ENCODE measurements around the gene VWA5A.

VWA5A gene, protein sequence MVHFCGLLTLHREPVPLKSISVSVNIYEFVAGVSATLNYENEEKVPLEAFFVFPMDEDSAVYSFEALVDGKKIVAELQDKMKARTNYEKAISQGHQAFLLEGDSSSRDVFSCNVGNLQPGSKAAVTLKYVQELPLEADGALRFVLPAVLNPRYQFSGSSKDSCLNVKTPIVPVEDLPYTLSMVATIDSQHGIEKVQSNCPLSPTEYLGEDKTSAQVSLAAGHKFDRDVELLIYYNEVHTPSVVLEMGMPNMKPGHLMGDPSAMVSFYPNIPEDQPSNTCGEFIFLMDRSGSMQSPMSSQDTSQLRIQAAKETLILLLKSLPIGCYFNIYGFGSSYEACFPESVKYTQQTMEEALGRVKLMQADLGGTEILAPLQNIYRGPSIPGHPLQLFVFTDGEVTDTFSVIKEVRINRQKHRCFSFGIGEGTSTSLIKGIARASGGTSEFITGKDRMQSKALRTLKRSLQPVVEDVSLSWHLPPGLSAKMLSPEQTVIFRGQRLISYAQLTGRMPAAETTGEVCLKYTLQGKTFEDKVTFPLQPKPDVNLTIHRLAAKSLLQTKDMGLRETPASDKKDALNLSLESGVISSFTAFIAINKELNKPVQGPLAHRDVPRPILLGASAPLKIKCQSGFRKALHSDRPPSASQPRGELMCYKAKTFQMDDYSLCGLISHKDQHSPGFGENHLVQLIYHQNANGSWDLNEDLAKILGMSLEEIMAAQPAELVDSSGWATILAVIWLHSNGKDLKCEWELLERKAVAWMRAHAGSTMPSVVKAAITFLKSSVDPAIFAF

DNA sequence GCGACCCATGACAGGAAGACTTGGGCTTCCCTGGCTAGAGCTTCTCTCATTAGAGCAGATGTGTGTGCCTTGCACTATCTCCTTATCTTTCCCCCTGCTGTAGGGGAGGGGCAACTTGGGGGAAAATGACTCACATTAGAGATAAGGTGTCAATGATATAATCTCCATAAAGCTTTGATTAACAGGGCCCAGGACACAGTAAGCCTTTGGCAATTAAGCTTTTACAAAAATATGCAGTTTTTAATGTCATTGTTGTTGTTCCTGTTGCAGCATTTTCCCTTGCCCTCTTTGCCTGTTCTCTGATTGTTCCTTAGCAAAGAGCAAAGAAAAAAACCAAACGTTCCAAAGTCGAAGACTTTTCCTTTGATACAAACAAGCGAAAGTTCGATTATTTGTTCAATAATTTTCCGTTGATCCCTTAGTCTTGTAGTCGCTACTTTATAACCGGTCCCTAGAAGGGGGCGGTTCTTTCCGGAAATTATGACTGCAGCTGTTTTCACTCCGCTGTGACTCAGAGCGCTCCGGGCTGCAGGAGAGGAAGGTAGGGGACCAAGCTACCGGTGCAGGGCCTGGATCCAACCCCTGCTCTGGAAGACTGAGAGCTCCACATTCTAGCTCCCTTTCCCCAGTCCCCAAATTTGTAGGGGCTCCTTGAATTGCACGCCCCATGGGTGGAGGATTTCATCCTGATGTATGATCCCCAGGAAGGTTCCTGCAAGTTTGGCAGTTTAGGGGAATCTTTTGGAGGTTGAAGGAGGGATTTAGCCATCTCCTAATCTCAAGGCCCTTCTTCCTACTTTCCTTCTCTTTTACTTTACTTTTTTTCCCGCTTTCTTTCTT is at the start of gene VWA5A:
VWA5A (plus strand) TSS at position 509 of the 840 bp plus-strand sequence. CDS start 2,062 bp downstream, outside the sequence.
- H3K9ac ChIP-seq (ENCODE audit: low read depth, low read length) = peak within 1 kb of the TSS; percentile 60
- peak within 1 kb of the TSS; percentile 73 for H3K27ac ChIP-seq (ENCODE audit: low read length)
- no peaks in the 10 kb centered on the region for H3K36me3 ChIP-seq (ENCODE audit: insufficient read depth, low read length)
- H3K4me2 ChIP-seq (ENCODE audit: insufficient read depth, low read length) = peak within 1 kb of the TSS; percentile 87
- H3K4me1 ChIP-seq (ENCODE audit: insufficient read depth, low read length) = peaks cover 20% of the 10 kb centered on the region
- no peak for TF ChIP-seq EZH2 (IDR thresholded peaks at IDR 0.05; ENCODE audit: borderline replicate concordance, low read depth, low read length, severe bottlenecking)
- TF ChIP-seq, protein P1, sequence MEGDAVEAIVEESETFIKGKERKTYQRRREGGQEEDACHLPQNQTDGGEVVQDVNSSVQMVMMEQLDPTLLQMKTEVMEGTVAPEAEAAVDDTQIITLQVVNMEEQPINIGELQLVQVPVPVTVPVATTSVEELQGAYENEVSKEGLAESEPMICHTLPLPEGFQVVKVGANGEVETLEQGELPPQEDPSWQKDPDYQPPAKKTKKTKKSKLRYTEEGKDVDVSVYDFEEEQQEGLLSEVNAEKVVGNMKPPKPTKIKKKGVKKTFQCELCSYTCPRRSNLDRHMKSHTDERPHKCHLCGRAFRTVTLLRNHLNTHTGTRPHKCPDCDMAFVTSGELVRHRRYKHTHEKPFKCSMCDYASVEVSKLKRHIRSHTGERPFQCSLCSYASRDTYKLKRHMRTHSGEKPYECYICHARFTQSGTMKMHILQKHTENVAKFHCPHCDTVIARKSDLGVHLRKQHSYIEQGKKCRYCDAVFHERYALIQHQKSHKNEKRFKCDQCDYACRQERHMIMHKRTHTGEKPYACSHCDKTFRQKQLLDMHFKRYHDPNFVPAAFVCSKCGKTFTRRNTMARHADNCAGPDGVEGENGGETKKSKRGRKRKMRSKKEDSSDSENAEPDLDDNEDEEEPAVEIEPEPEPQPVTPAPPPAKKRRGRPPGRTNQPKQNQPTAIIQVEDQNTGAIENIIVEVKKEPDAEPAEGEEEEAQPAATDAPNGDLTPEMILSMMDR (IDR thresholded peaks at IDR 0.05; ENCODE audit: borderline replicate concordance, extremely low read depth, low read length, poor library complexity, severe bottlenecking) = no peak
- DNase-seq (peak; percentile 79), ATAC-seq (ENCODE audit: insufficient read depth, low read depth) (peak; percentile 100)
- peak within 1 kb of the TSS; percentile 50 to 86 for H3K4me3 ChIP-seq (ENCODE audit: low read depth in 1 of 2, low read length in 2 of 2)
- no peaks in the 10 kb centered on the region for H3K79me2 ChIP-seq (ENCODE audit: insufficient read depth, low read length)
- H2AFZ ChIP-seq (ENCODE audit: low read depth, low read length) = peak within 1 kb of the TSS; percentile 96
- peaks cover 9% of the 10 kb centered on the region for H3K27me3 ChIP-seq (ENCODE audit: insufficient read depth, low read length, poor library complexity)
- H3K9me3 ChIP-seq (ENCODE audit: insufficient read depth, low read length, severe bottlenecking) = no peaks in the 10 kb centered on the region
- no peaks in the 10 kb centered on the region for H4K20me1 ChIP-seq (ENCODE audit: insufficient read depth, low read length)

DNA sequence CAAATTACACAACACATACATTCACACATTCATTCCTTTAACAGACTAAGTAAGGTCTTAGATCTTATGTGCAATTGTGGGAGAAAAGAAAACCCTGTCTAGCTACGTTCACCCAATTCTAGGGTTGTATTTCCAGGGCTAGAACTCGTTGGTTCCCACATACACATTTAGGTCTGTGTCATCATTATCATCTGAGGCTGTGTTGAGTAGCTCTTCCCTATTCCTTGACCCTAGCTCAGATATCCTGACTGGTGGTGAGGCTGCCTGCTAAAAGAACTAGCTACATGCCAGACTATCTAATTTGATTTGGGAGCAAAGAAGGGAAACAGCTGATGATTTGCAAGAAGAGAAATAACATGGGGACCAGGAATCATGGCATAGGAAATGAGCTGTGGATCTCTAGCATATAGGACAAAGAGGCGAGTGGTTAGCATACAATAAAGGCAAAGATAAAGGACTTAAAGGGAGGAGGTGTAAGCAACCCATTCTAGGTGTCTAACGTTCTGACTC is 46.6 kb upstream of the VWA5A start:
- no peak overlapping the region for H3K4me3 ChIP-seq (ENCODE audit: low read depth in 1 of 2, low read length in 2 of 2)
- no peak overlapping the region for H3K27ac ChIP-seq (ENCODE audit: low read length)
- peaks cover 3% of the 10 kb centered on the region for H3K4me1 ChIP-seq (ENCODE audit: insufficient read depth, low read length)
- DNase-seq (no peak), ATAC-seq (ENCODE audit: insufficient read depth, low read depth) (no peak)
- H4K20me1 ChIP-seq (ENCODE audit: insufficient read depth, low read length) = no peaks in the 10 kb centered on the region
- H3K9ac ChIP-seq (ENCODE audit: low read depth, low read length) = no peak overlapping the region
- H2AFZ ChIP-seq (ENCODE audit: low read depth, low read length) = no peak overlapping the region
- H3K79me2 ChIP-seq (ENCODE audit: insufficient read depth, low read length) = no peaks in the 10 kb centered on the region
- H3K36me3 ChIP-seq (ENCODE audit: insufficient read depth, low read length) = no peaks in the 10 kb centered on the region
- H3K9me3 ChIP-seq (ENCODE audit: insufficient read depth, low read length, severe bottlenecking) = no peaks in the 10 kb centered on the region
- no peak overlapping the region for H3K4me2 ChIP-seq (ENCODE audit: insufficient read depth, low read length)
- TF ChIP-seq, protein P1 (IDR thresholded peaks at IDR 0.05; ENCODE audit: borderline replicate concordance, extremely low read depth, low read length, poor library complexity, severe bottlenecking) = no peak
- no peak for TF ChIP-seq EZH2 (IDR thresholded peaks at IDR 0.05; ENCODE audit: borderline replicate concordance, low read depth, low read length, severe bottlenecking)
- peaks cover 3% of the 10 kb centered on the region for H3K27me3 ChIP-seq (ENCODE audit: insufficient read depth, low read length, poor library complexity)

DNA sequence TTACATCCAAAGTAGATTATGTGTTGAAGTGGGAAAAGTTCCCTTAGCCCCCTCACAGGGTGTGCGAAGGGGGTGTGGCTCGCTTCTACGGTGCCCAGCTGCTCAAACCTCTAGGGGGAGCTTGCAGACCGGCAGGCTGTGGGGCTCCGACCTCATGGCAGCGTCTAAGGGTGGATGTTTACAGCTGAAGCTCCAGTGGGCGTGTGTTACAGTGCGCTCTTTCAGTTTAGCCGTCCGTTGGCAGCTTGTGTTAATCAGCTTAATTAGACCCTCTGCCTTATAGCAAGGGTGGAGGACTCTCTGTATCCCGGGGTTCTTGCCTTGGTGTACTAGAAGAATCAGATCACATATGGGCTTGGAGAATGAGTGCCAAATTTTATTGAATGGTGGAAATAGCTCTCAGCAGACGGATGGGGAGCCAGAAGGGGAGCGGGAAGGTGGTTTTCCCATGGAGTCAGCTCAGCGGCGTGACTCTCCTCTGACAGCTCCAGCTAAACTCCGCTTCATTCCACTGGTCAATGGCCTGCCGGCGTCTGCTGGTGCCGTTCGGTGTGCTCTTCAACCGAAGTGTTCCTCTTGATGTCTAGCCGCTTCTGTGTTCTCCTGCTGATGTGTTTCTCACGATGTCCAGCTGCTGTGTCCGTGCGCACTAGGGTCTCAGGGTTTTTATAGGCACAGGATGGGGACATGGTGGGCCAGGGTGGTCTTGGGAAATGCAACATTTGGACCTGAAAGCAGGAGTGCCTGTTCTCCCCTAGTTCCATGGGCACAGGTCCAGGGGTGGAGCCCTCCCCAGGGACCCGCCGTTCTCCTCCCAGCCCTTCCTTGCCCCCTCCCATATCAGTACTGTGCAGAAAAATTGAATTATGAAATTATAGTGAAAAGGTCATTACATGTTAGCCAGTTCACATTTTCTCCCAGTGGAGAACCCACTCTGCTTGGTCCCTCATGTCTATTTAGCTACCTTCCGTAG is 45.5 kb upstream of the VWA5A start:
- H3K27ac ChIP-seq (ENCODE audit: low read length) = no peak overlapping the region
- peak overlapping the region; percentile 46; the same call in 1 of the 2 replicates for H3K4me2 ChIP-seq (ENCODE audit: insufficient read depth, low read length)
- no peaks in the 10 kb centered on the region for H3K9me3 ChIP-seq (ENCODE audit: insufficient read depth, low read length, severe bottlenecking)
- ATAC-seq (ENCODE audit: insufficient read depth, low read depth) (peak; percentile 98), DNase-seq (peak; percentile 62)
- no peak overlapping the region for H3K4me3 ChIP-seq (ENCODE audit: low read depth in 1 of 2, low read length in 2 of 2)
- H3K4me1 ChIP-seq (ENCODE audit: insufficient read depth, low read length) = peaks cover 3% of the 10 kb centered on the region
- no peak for TF ChIP-seq EZH2 (IDR thresholded peaks at IDR 0.05; ENCODE audit: borderline replicate concordance, low read depth, low read length, severe bottlenecking)
- TF ChIP-seq, protein P1 (IDR thresholded peaks at IDR 0.05; ENCODE audit: borderline replicate concordance, extremely low read depth, low read length, poor library complexity, severe bottlenecking) = peak; percentile 68
- H3K36me3 ChIP-seq (ENCODE audit: insufficient read depth, low read length) = no peaks in the 10 kb centered on the region
- H3K9ac ChIP-seq (ENCODE audit: low read depth, low read length) = no peak overlapping the region
- peaks cover 3% of the 10 kb centered on the region for H3K27me3 ChIP-seq (ENCODE audit: insufficient read depth, low read length, poor library complexity)
- H3K79me2 ChIP-seq (ENCODE audit: insufficient read depth, low read length) = no peaks in the 10 kb centered on the region
- no peak overlapping the region; the same call in 1 of the 2 replicates for H2AFZ ChIP-seq (ENCODE audit: low read depth, low read length)
- H4K20me1 ChIP-seq (ENCODE audit: insufficient read depth, low read length) = no peaks in the 10 kb centered on the region

Measured in DND-41 (cell line).